Upper lobe of left lung (tissue), 6 donors: ENCODE results near the gene EXOC6B. TPM values are rescaled to one million over a fixed set of nuclear protein-coding genes. Genes with fewer than 3 reads are reported as not detected.

Source experiments
- ATAC-seq, 2 donors: fragments of 200-7000 bp; cut with Tn5 transposase; one replicate each; pipeline ENCODE4 v1.9.1; 2022; ENCODE audit warnings: mild to moderate bottlenecking in 2 of 2, moderate library complexity in 2 of 2; ENCODE audit not compliant: low FRiP score in 2 of 2
- DNase-seq, 2 donors: peaks; one replicate each; pipeline ENCODE4 v3.0.0-alpha.2; 2019 to 2020
- H3K27ac ChIP-seq, 4 donors: fragments of 200-600 bp; sonication (generic); one replicate each; pipeline ENCODE4 v1.5.1; 2016 to 2019
- H3K27me3 ChIP-seq, 4 donors: fragments of 200-600 bp; sonication (generic); one replicate each; pipeline ENCODE4 v1.5.1; 2017 to 2019
- H3K36me3 ChIP-seq, 4 donors: fragments of 200-600 bp; sonication (generic); one replicate each; pipeline ENCODE4 v1.5.1; 2016 to 2019
- H3K4me1 ChIP-seq, 4 donors: fragments of 200-600 bp; sonication (generic); one replicate each; pipeline ENCODE4 v1.5.1; 2018 to 2019
- H3K4me3 ChIP-seq, 4 donors: fragments of 200-600 bp; sonication (generic); one replicate each; pipeline ENCODE4 v1.5.1; 2017 to 2019; ENCODE audit warnings: mild to moderate bottlenecking in 2 of 4, moderate library complexity in 1 of 4
- H3K9me3 ChIP-seq, 4 donors: fragments of 200-600 bp; sonication (generic); one replicate each; pipeline ENCODE4 v1.5.1; 2018 to 2019
- CTCF ChIP-seq, 6 experiments: fragments of 450-650 bp in 4 of 6; fragments of 200-600 bp in 2 of 6; sonication (generic) in 2 of 6; IDR thresholded peaks; one replicate each; pipeline ENCODE4 v1.5.1; 2016 to 2019; ENCODE audit warnings: antibody characterized with exemption in 6 of 6
- EP300 ChIP-seq, 4 donors: sonication (generic); formaldehyde crosslinking; IDR thresholded peaks; one replicate each; pipeline ENCODE4 v1.5.1; 2017; ENCODE audit warnings: antibody characterized with exemption in 4 of 4, control low read depth in 2 of 4
- POLR2A ChIP-seq, 4 donors: fragments of 450-650 bp; IDR thresholded peaks; one replicate each; pipeline ENCODE4 v1.5.1; 2016 to 2017; ENCODE audit warnings: antibody characterized with exemption in 4 of 4, mild to moderate bottlenecking in 2 of 4
- POLR2AphosphoS5 ChIP-seq, 2 donors: sonication (generic); formaldehyde crosslinking; IDR thresholded peaks; one replicate each; pipeline ENCODE4 v1.5.1; 2017; ENCODE audit warnings: antibody characterized with exemption in 2 of 2
- WGBS, 2 donors: methylation state at CpG; one replicate each; pipeline ENCODE4 v1.1.5; 2017 to 2018; 5-methylcytosine and 5-hydroxymethylcytosine counted together
- total RNA-seq, 6 donors: library from RNA; depleted of rRNA in 4 of 6; stranded (reverse); fragments of >200 nt in 4 of 6; gene quantifications; one replicate each; pipeline versions ENCODE4 v1.1.0 to v1.2.1, GENCODE V29; 2016 to 2021
- donor health status: DM: no; HTN: no; CAD: no; lungs with moderate emphysema.
- donor health status: DM: no; HTN: yes; CAD: no; lungs with severe emphysema.

Gene EXOC6B
- total RNA-seq, 6 donors from 2014 or later = 11.0 to 56.6 (median 24.0) TPM

- Histone ChIP-seq H3K9me3 (no peaks in the 10 kb centered on the region), H3K27ac (no peak overlapping the region), H3K4me1 (no peaks in the 10 kb centered on the region), H3K36me3 (no peaks in the 10 kb centered on the region), H3K4me3 (no peak overlapping the region), H3K27me3 (no peaks in the 10 kb centered on the region)
- 83 to 86% methylated on average over 4 of the region's 4 CpGs for WGBS, 2 donors
- ATAC-seq (no peak), DNase-seq (no peak)
- no peak for TF ChIP-seq POLR2AphosphoS5 (IDR thresholded peaks at IDR 0.05)
- TF ChIP-seq EP300 (IDR thresholded peaks at IDR 0.05) = no peak
- TF ChIP-seq POLR2A (IDR thresholded peaks at IDR 0.05) = no peak
- TF ChIP-seq CTCF (IDR thresholded peaks at IDR 0.05) = no peak
Observed at GRCh38 chr2:72727356-72727755, 98.5 kb downstream of the EXOC6B start.

- H3K27me3 ChIP-seq = no peaks in the 10 kb centered on the region
- TF ChIP-seq EP300 (IDR thresholded peaks at IDR 0.05) (no peak), POLR2A (IDR thresholded peaks at IDR 0.05) (no peak), POLR2AphosphoS5 (IDR thresholded peaks at IDR 0.05) (no peak), CTCF (IDR thresholded peaks at IDR 0.05) (no peak)
- DNase-seq (no peak), ATAC-seq (no peak)
- WGBS, 2 donors = 69 to 78% methylated on average over 3 of the region's 3 CpGs
- peaks cover 0 to 6% (median 2%) of the 10 kb centered on the region in 4 donors for H3K4me1 ChIP-seq
- no peak overlapping the region for H3K27ac ChIP-seq
- no peak overlapping the region for H3K4me3 ChIP-seq
- H3K36me3 ChIP-seq = no peaks in the 10 kb centered on the region
- no peaks in the 10 kb centered on the region for H3K9me3 ChIP-seq
Observed at GRCh38 chr2:72723769-72724370, 102.0 kb downstream of the EXOC6B start.

- Histone ChIP-seq H3K4me1 (peaks cover 0 to 6% (median 2%) of the 10 kb centered on the region in 4 donors), H3K9me3 (no peaks in the 10 kb centered on the region), H3K27me3 (no peaks in the 10 kb centered on the region), H3K4me3 (no peak overlapping the region), H3K27ac (no peak overlapping the region), H3K36me3 (no peaks in the 10 kb centered on the region)
- DNase-seq = no peak
- no peak for ATAC-seq
- TF ChIP-seq CTCF (IDR thresholded peaks at IDR 0.05) (no peak), POLR2AphosphoS5 (IDR thresholded peaks at IDR 0.05) (no peak), POLR2A (IDR thresholded peaks at IDR 0.05) (no peak), EP300 (IDR thresholded peaks at IDR 0.05) (no peak)
- WGBS, 2 donors = 57 to 76% methylated on average over 3 of the region's 3 CpGs
Observed at GRCh38 chr2:72722492-72723070, 103.3 kb downstream of the EXOC6B start.

- ATAC-seq (no peak), DNase-seq (no peak)
- H3K27ac ChIP-seq = no peak overlapping the region
Observed at GRCh38 chr2:72719416-72719815, 106.4 kb downstream of the EXOC6B start.

More at GRCh38 chr2:72719416-72719815, 106.4 kb downstream of the EXOC6B start:
- TF ChIP-seq POLR2AphosphoS5 (IDR thresholded peaks at IDR 0.05) (no peak), CTCF (IDR thresholded peaks at IDR 0.05) (no peak), EP300 (IDR thresholded peaks at IDR 0.05) (no peak), POLR2A (IDR thresholded peaks at IDR 0.05) (no peak)
- peaks cover 0 to 6% (median 2%) of the 10 kb centered on the region in 4 donors for H3K4me1 ChIP-seq
- WGBS, 2 donors = 60% methylated on average over 4 of the region's 4 CpGs
- peaks cover 0 to 4% (median 0%) of the 10 kb centered on the region in 4 donors for H3K36me3 ChIP-seq
- H3K27me3 ChIP-seq = no peaks in the 10 kb centered on the region
- no peaks in the 10 kb centered on the region for H3K9me3 ChIP-seq
- H3K4me3 ChIP-seq = no peak overlapping the region
